RWPE1 (cell line): ENCODE data around the gene CPHXL.

ENCODE experiments used
- CTCF ChIA-PET: fragments of 350-600 bp; sonication (Branson Sonifier 250); formaldehyde crosslinking; extraction: SDS; loops from one replicate; lab custom pipeline; 2021; lab: Yijun Ruan, JAX
- POLR2A ChIA-PET: fragments of 400-600 bp; formaldehyde crosslinking; extraction: SDS; loops from one replicate; lab custom pipeline; 2020; ENCODE audit warnings: antibody characterized with exemption; ENCODE audit not compliant: low non-redundant PET; lab: Yijun Ruan, JAX
- DNase-seq: peaks from one replicate; pipeline ENCODE4 v3.0.0; 2012; ENCODE audit warnings: low spot score
- H3K27ac ChIP-seq: fragments of 450-650 bp; 2 replicates; pipeline ENCODE4 v1.5.1; 2017
- CTCF ChIP-seq: fragments of 450-650 bp; conservative IDR thresholded peaks from 2 replicates; pipeline ENCODE4 v1.5.1; 2017; ENCODE audit warnings: low read depth, mild to moderate bottlenecking

Gene CPHXL

GRCh38 chr16:75761108-75761507 lies 34.8 kb upstream of the CPHXL start:
- TF ChIP-seq CTCF = no peak
- POLR2A ChIA-PET = no interaction called here
- CTCF ChIA-PET = no interaction called here

GRCh38 chr16:75760018-75760519 lies 33.8 kb upstream of the CPHXL start:
- CTCF ChIA-PET = no interaction called here
- DNase-seq = no peak
- no peak overlapping the region for H3K27ac ChIP-seq
- no peak for TF ChIP-seq CTCF
- POLR2A ChIA-PET = no interaction called here

More at GRCh38 chr16:75761108-75761507, 34.8 kb upstream of the CPHXL start:
- DNase-seq = no peak
- no peak overlapping the region for H3K27ac ChIP-seq

- H3K27ac ChIP-seq = no peak overlapping the region
- POLR2A ChIA-PET = no interaction called here
- DNase-seq = no peak
- no peak for TF ChIP-seq CTCF
- CTCF ChIA-PET = no interaction called here
These were observed 31.9 kb upstream of the CPHXL start for GRCh38 chr16:75758215-75758614.

GRCh38 chr16:75754141-75754540 lies 27.9 kb upstream of the CPHXL start:
- TF ChIP-seq CTCF = no peak
- H3K27ac ChIP-seq = no peak overlapping the region
- POLR2A ChIA-PET = no interaction called here
- peak; percentile 62 for DNase-seq
- CTCF ChIA-PET = interaction anchor here (0.8 kb wide), 1 partner anchor 10 kb away, joined by 3 read pairs; no protein-coding TSS in a partner anchor

- H3K27ac ChIP-seq = no peak overlapping the region
- TF ChIP-seq CTCF = no peak
- CTCF ChIA-PET = interaction anchor here (0.6 kb wide), 2 partner anchors 75 to 109 kb away, joined by 7 to 8 read pairs; no protein-coding TSS in a partner anchor
- no peak for DNase-seq
- POLR2A ChIA-PET = no interaction called here
These were observed 24.2 kb upstream of the CPHXL start for GRCh38 chr16:75750528-75750927.

- ChIA-PET CTCF (interaction anchor here (1.2 kb wide), 1 partner anchor 18 kb away, joined by 3 read pairs; no protein-coding TSS in a partner anchor), POLR2A (no interaction called here)
- no peak for TF ChIP-seq CTCF
- DNase-seq = no peak
- no peak overlapping the region for H3K27ac ChIP-seq
These were observed 20.1 kb upstream of the CPHXL start for GRCh38 chr16:75746359-75746758.
